NCI-H1092 treated with DMSO at 0.1 percent for 48 hours (cell line): ENCODE results near the gene ANKRD53.
A peak's percentile ranks its signal among the peaks of the same experiment; 100 is the strongest.

Experiments used
- DNase-seq: peaks from one replicate; lab custom pipeline; 2025; lab: John Stamatoyannopoulos, UW

Gene ANKRD53

GRCh38 chr2:70943205-70943871 lies 35.1 kb upstream of the ANKRD53 start:
- no peak for DNase-seq

GRCh38 chr2:70944111-70944690 lies 34.2 kb upstream of the ANKRD53 start:
- DNase-seq, result no peak

- peak; percentile 47 for DNase-seq
Observed at GRCh38 chr2:70946832-70947442, 31.5 kb upstream of the ANKRD53 start.

GRCh38 chr2:70947556-70948184 lies 30.8 kb upstream of the ANKRD53 start:
- DNase-seq, result no peak

GRCh38 chr2:70948337-70949003 lies 30.0 kb upstream of the ANKRD53 start:
- DNase-seq, result peak; percentile 30

- no peak for DNase-seq
Observed at GRCh38 chr2:70949086-70949485, 29.3 kb upstream of the ANKRD53 start.

GRCh38 chr2:70954886-70955285 lies 23.5 kb upstream of the ANKRD53 start:
- DNase-seq, result no peak

- no peak for DNase-seq
Observed at GRCh38 chr2:70956141-70956540, 22.3 kb upstream of the ANKRD53 start.

GRCh38 chr2:70957798-70958197 lies 20.6 kb upstream of the ANKRD53 start:
- DNase-seq, result no peak

- DNase-seq, result no peak
Observed at GRCh38 chr2:70958759-70959158, 19.7 kb upstream of the ANKRD53 start.

GRCh38 chr2:70959271-70959761 lies 19.1 kb upstream of the ANKRD53 start:
- DNase-seq, result no peak

GRCh38 chr2:70959851-70960832 lies 18.3 kb upstream of the ANKRD53 start:
- DNase-seq, result no peak

GRCh38 chr2:70960833-70961647 lies 17.4 kb upstream of the ANKRD53 start:
- DNase-seq, result no peak

- DNase-seq, result no peak
Observed at GRCh38 chr2:70961648-70961994, 16.8 kb upstream of the ANKRD53 start.

- DNase-seq, result no peak
Observed at GRCh38 chr2:70962211-70962884, 16.1 kb upstream of the ANKRD53 start.

GRCh38 chr2:70962885-70963878 lies 15.2 kb upstream of the ANKRD53 start:
- DNase-seq, result no peak

GRCh38 chr2:70964133-70964532 lies 14.3 kb upstream of the ANKRD53 start:
- DNase-seq, result no peak

GRCh38 chr2:70964596-70965386 lies 13.6 kb upstream of the ANKRD53 start:
- no peak for DNase-seq
